IMR-90 (cell line): Measurements from ENCODE around the gene TMPRSS12. TPM values are rescaled to one million over a fixed set of nuclear protein-coding genes. Genes with fewer than 3 reads are reported as not detected.
A peak's percentile ranks its signal among the peaks of the same experiment; 100 is the strongest.

Experiments used
- ATAC-seq: fragments of 200-7000 bp; cut with Tn5 transposase; 2 replicates; pipeline ENCODE4 v1.9.1; 2020; ENCODE audit warnings: low read depth, mild to moderate bottlenecking, moderate library complexity
- BruUV-seq: library from RNA; stranded (reverse); fragments of 400-500 nt; replicated peaks from 2 replicates; lab custom pipeline; 2021; lab: Mats Ljungman, UMichigan
- CTCF ChIA-PET: fragments of 300-600 bp; formaldehyde crosslinking; extraction: SDS; loops from one replicate; lab custom pipeline; 2021; ENCODE audit warnings: antibody characterized with exemption; lab: Yijun Ruan, JAX
- POLR2A ChIA-PET: fragments of 300-600 bp; sonication (Branson Sonifier 250); formaldehyde crosslinking; loops from one replicate; lab custom pipeline; 2022; ENCODE audit warnings: antibody characterized with exemption; ENCODE audit not compliant: unreplicated experiment; lab: Charles Lee
- DNase-seq: peaks from one replicate; pipeline ENCODE4 v3.0.0; 2013
- H2AFZ ChIP-seq: replicated peaks from 2 replicates; pipeline ENCODE3; 2013; ENCODE audit warnings: low read length, mild to moderate bottlenecking; ENCODE audit not compliant: poor library complexity
- H2AK5ac ChIP-seq: 2 replicates; pipeline ENCODE4 v1.6.1; 2013; ENCODE audit warnings: low read depth, low read length, inconsistent platforms
- H2AK9ac ChIP-seq: replicated peaks from 2 replicates; pipeline ENCODE3; 2013; ENCODE audit warnings: mild to moderate bottlenecking, low read depth, low read length, moderate library complexity; ENCODE audit not compliant: poor library complexity
- H2BK120ac ChIP-seq: 2 replicates; pipeline ENCODE4 v1.6.1; 2013; ENCODE audit warnings: low read depth, low read length, inconsistent platforms
- H2BK15ac ChIP-seq: 3 replicates; pipeline ENCODE4 v1.6.1; 2013; ENCODE audit warnings: low read depth, low read length, inconsistent platforms
- H2BK20ac ChIP-seq: 2 replicates; pipeline ENCODE4 v1.6.1; 2013; ENCODE audit warnings: low read depth, mild to moderate bottlenecking, inconsistent platforms, low read length, moderate library complexity
- H2BK5ac ChIP-seq: 2 replicates; pipeline ENCODE4 v1.6.1; 2013; ENCODE audit warnings: mild to moderate bottlenecking, low read depth, low read length, inconsistent platforms; ENCODE audit not compliant: poor library complexity, severe bottlenecking
- H3K14ac ChIP-seq: replicated peaks from 2 replicates; pipeline ENCODE4 v1.6.1; 2013; ENCODE audit warnings: low read depth, low read length, inconsistent platforms
- H3K18ac ChIP-seq: 2 replicates; pipeline ENCODE4 v1.6.1; 2013; ENCODE audit warnings: low read depth, low read length, control low read depth
- H3K23ac ChIP-seq: 2 replicates; pipeline ENCODE4 v1.6.1; 2013; ENCODE audit warnings: low read depth, low read length, inconsistent platforms
- H3K27ac ChIP-seq: 2 replicates; pipeline ENCODE4 v1.5.1; 2013; ENCODE audit warnings: mild to moderate bottlenecking, control low read depth, low read length; ENCODE audit not compliant: insufficient read depth
- H3K27me3 ChIP-seq: 2 replicates; pipeline ENCODE4 v1.6.1; 2013; ENCODE audit warnings: low read length; ENCODE audit not compliant: control insufficient read depth, insufficient read depth
- H3K36me3 ChIP-seq: 2 replicates; pipeline ENCODE4 v1.6.1; 2013; ENCODE audit warnings: low read length, mixed read lengths; ENCODE audit not compliant: control insufficient read depth, insufficient read depth
- H3K4ac ChIP-seq: 2 replicates; pipeline ENCODE4 v1.6.1; 2013; ENCODE audit warnings: low read depth, low read length, inconsistent platforms
- H3K4me1 ChIP-seq: 2 replicates; pipeline ENCODE4 v1.6.1; 2013; ENCODE audit warnings: low read length, mixed read lengths; ENCODE audit not compliant: control insufficient read depth, insufficient read depth
- H3K4me2 ChIP-seq: 2 replicates; pipeline ENCODE4 v1.6.1; 2013; ENCODE audit warnings: low read depth, mild to moderate bottlenecking, control low read depth, low read length, moderate library complexity
- H3K4me3 ChIP-seq: 2 replicates; pipeline ENCODE4 v1.5.1; 2013; ENCODE audit warnings: low read depth, mild to moderate bottlenecking, control low read depth, low read length, moderate library complexity; ENCODE audit not compliant: insufficient read depth
- H3K56ac ChIP-seq: 2 replicates; pipeline ENCODE4 v1.6.1; 2013; ENCODE audit warnings: low read length, inconsistent platforms; ENCODE audit not compliant: insufficient read depth; ENCODE audit errors: extremely low read depth
- H3K79me1 ChIP-seq, 2 experiments: 2 replicates each; pipeline ENCODE4 v1.6.1; 2013; ENCODE audit warnings: low read length in 2 of 2, inconsistent platforms in 1 of 2, low read depth in 1 of 2
- H3K9ac ChIP-seq: 2 replicates; pipeline ENCODE4 v1.6.1; 2013; ENCODE audit warnings: low read depth, low read length, control low read depth
- H3K9me1 ChIP-seq: 2 replicates; pipeline ENCODE4 v1.6.1; 2013; ENCODE audit warnings: low read length, inconsistent platforms; ENCODE audit not compliant: insufficient read depth
- H3K9me3 ChIP-seq: 2 replicates; pipeline ENCODE4 v1.6.1; 2013; ENCODE audit warnings: low read length; ENCODE audit not compliant: control insufficient read depth, insufficient read depth
- H4K20me1 ChIP-seq: 2 replicates; pipeline ENCODE4 v1.6.1; 2013; ENCODE audit warnings: low read length, inconsistent platforms; ENCODE audit not compliant: insufficient read depth
- H4K5ac ChIP-seq: 2 replicates; pipeline ENCODE4 v1.6.1; 2013; ENCODE audit warnings: mild to moderate bottlenecking, low read depth, low read length, control low read depth
- H4K8ac ChIP-seq, 2 experiments: 2 replicates each; pipeline ENCODE4 v1.6.1; 2013; ENCODE audit warnings: low read depth in 2 of 2, low read length in 2 of 2, control low read depth in 1 of 2, inconsistent platforms in 1 of 2
- H4K91ac ChIP-seq: 2 replicates; pipeline ENCODE4 v1.6.1; 2013; ENCODE audit warnings: low read depth, low read length, inconsistent platforms; ENCODE audit not compliant: insufficient read depth
- BHLHE40 ChIP-seq: fragments of 150-350 bp; IDR thresholded peaks from 2 replicates; pipeline ENCODE4 v1.6.1; 2016; ENCODE audit warnings: mild to moderate bottlenecking, low read depth, low read length
- CEBPB ChIP-seq: IDR thresholded peaks from 2 replicates; pipeline ENCODE4 v1.6.1; 2012; ENCODE audit warnings: low read depth, low read length, improper control_type of control experiment
- CHD1 ChIP-seq: IDR thresholded peaks from 2 replicates; pipeline ENCODE4 v1.6.1; 2012; ENCODE audit warnings: low read depth, low read length, improper control_type of control experiment
- CTCF ChIP-seq: conservative IDR thresholded peaks from 2 replicates; pipeline ENCODE4 v1.5.1; 2012; ENCODE audit warnings: mild to moderate bottlenecking, low read depth, low read length, improper control_type of control experiment
- FOS ChIP-seq: fragments of 150-350 bp; IDR thresholded peaks from 2 replicates; pipeline ENCODE4 v1.6.1; 2016; ENCODE audit warnings: low read depth, low read length
- MAFK ChIP-seq: IDR thresholded peaks from 2 replicates; pipeline ENCODE4 v1.6.1; 2012; ENCODE audit warnings: low read depth, low read length, improper control_type of control experiment
- MAZ ChIP-seq: IDR thresholded peaks from 2 replicates; pipeline ENCODE4 v1.6.1; 2012; ENCODE audit warnings: low read depth, mild to moderate bottlenecking, low read length, improper control_type of control experiment, moderate library complexity, borderline replicate concordance
- MXI1 ChIP-seq: IDR thresholded peaks from 2 replicates; pipeline ENCODE4 v1.6.1; 2012; ENCODE audit warnings: low read depth, mild to moderate bottlenecking, low read length, moderate library complexity, borderline replicate concordance
- NFE2L2 ChIP-seq: fragments of 150-350 bp; IDR thresholded peaks from 2 replicates; pipeline ENCODE4 v1.6.1; 2016; ENCODE audit warnings: low read depth, mild to moderate bottlenecking, low read length
- POLR2A ChIP-seq: IDR thresholded peaks from 2 replicates; pipeline ENCODE4 v1.6.1; 2012; ENCODE audit warnings: mild to moderate bottlenecking, low read depth, low read length
- RAD21 ChIP-seq: IDR thresholded peaks from 2 replicates; pipeline ENCODE4 v1.6.1; 2012; ENCODE audit warnings: low read length, improper control_type of control experiment
- RCOR1 ChIP-seq: IDR thresholded peaks from 2 replicates; pipeline ENCODE4 v1.6.1; 2012; ENCODE audit warnings: mild to moderate bottlenecking, low read length, improper control_type of control experiment; ENCODE audit not compliant: insufficient replicate concordance
- RFX5 ChIP-seq: IDR thresholded peaks from 2 replicates; pipeline ENCODE4 v1.8.0; 2012; ENCODE audit warnings: low read depth, mild to moderate bottlenecking, low read length, moderate library complexity
- SMC3 ChIP-seq: fragments of 150-350 bp; IDR thresholded peaks from 2 replicates; pipeline ENCODE4 v1.6.1; 2016; ENCODE audit warnings: low read depth, mild to moderate bottlenecking, antibody characterized with exemption, low read length, moderate library complexity
- USF2 ChIP-seq: fragments of 150-350 bp; IDR thresholded peaks from 2 replicates; pipeline ENCODE4 v1.6.1; 2017; ENCODE audit warnings: mild to moderate bottlenecking, antibody characterized with exemption, low read length, low read depth
- WGBS, 2 experiments: methylation state at CpG; one replicate each; pipeline versions ENCODE4 v1.1.5 to v1.1.7; 2013; ENCODE audit warnings: missing lambda C conversion rate in 2 of 2; ENCODE audit not compliant: insufficient read length in 1 of 2; ENCODE audit errors: extremely low coverage in 2 of 2; 5-methylcytosine and 5-hydroxymethylcytosine counted together
- dilution Hi-C: fragments of 300-500 bp; cut with HindIII; formaldehyde crosslinking; loops from one replicate; pipeline ENCODE4 v1.14.3; 2018; ENCODE audit warnings: low sequenced_read_pairs; ENCODE audit not compliant: unreplicated experiment
- in situ Hi-C: fragments of 300-500 bp; cut with MboI; formaldehyde crosslinking; loops from 3 replicates; pipeline ENCODE4 v1.14.3; 2019; ENCODE audit warnings: low sequenced_read_pairs, inconsistent platforms, mixed read lengths
- intact Hi-C: fragments of 100-400 bp; cut with micrococcal nuclease; formaldehyde crosslinking; loops from 2 replicates; pipeline ENCODE4 v1.10.0; 2022
- polyA plus RNA-seq, 3 experiments: library from polyadenylated mRNA; depleted of rRNA; stranded (reverse); fragments of >200 nt; gene quantifications; 2 replicates each; pipeline ENCODE4 v1.2.3, GENCODE V29; 2012; ENCODE audit warnings: low replicate concordance in 1 of 3
- total RNA-seq: library from RNA; depleted of rRNA; stranded (reverse); fragments of >200 nt; gene quantifications from 2 replicates; pipeline ENCODE4 v1.2.3, GENCODE V29; 2012
- TF ChIP-seq, protein P1 (sequence below): fragments of 150-350 bp; IDR thresholded peaks from 2 replicates; pipeline ENCODE4 v1.6.1; 2016; ENCODE audit warnings: low read depth, mild to moderate bottlenecking, low read length, moderate library complexity, borderline replicate concordance

Gene TMPRSS12
- total and polyA plus RNA-seq, 2 of the 4 experiments (the other 2 are of a cell fraction), result not detected

DNA sequence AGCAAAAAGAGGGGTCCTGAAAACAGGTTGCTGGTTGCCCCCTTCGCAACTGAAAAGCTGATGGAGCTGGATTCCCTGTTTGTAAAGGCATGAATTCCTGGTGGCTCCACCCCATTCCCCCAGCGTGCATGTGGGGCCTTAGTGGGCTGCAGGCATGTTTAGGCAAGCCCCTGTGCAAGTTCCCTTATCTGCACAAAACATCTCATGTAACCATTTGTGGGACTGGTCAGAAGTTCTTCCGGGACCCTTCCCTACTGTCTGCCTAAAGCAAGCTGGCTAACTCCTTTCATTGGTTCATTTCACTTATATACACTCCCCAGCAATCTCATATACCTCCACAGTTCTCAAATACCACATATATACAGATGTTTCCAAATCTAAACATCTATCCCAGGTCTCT lies 85.7 kb downstream of the TMPRSS12 start:
- CTCF ChIA-PET, result no interaction called here
- no peaks in the 10 kb centered on the region for H3K36me3 ChIP-seq
- 0 out of 3 replicates have a peak overlapping the region, but pooled peaks have one; percentile 6 for H2BK15ac ChIP-seq
- 0 out of 4 replicates have a peak, but pooled peaks cover 0 to 5% of the 10 kb centered on the region in 2 experiments for H3K79me1 ChIP-seq
- peak overlapping the region; percentile 57; a peak in 3 of 4 replicates for H4K8ac ChIP-seq
- peaks cover 12% of the 10 kb centered on the region for H3K4me1 ChIP-seq
- POLR2A ChIA-PET, result no interaction called here
- no peaks in the 10 kb centered on the region for H3K27me3 ChIP-seq
- H2AK9ac ChIP-seq, result no peak overlapping the region
- peak overlapping the region; percentile 61 for H4K91ac ChIP-seq
- H3K14ac ChIP-seq, result peak overlapping the region; percentile 48; the same call in 1 of the 2 replicates
- H3K23ac ChIP-seq, result no peak overlapping the region
- H2AK5ac ChIP-seq, result peak overlapping the region; percentile 40; the same call in 1 of the 2 replicates
- ATAC-seq (no peak), DNase-seq (no peak)
- H3K9me3 ChIP-seq, result no peaks in the 10 kb centered on the region
- H2BK20ac ChIP-seq, result peak overlapping the region; percentile 66; the same call in 1 of the 2 replicates
- peak overlapping the region; percentile 68 for H2BK120ac ChIP-seq
- no CpG with 5 or more reads among the region's 3 CpGs for WGBS, 2 experiments
- no peak overlapping the region for H2BK5ac ChIP-seq
- dilution Hi-C loops, result no loop called here
- peak overlapping the region; percentile 53 for H2AFZ ChIP-seq
- H3K4me3 ChIP-seq, result no peak overlapping the region
- H4K20me1 ChIP-seq, result no peaks in the 10 kb centered on the region
- no peak overlapping the region; the same call in 1 of the 2 replicates for H3K4me2 ChIP-seq
- intact Hi-C loops, result no loop called here
- H3K27ac ChIP-seq, result no peak overlapping the region
- TF ChIP-seq FOS (no peak), RFX5 (no peak), CHD1 (no peak), MXI1 (no peak), NFE2L2 (no peak), POLR2A (no peak), SMC3 (no peak), CTCF (no peak), MAZ (no peak), BHLHE40 (no peak), MAFK (no peak), USF2 (no peak), RCOR1 (no peak), RAD21 (no peak), CEBPB (no peak)
- TF ChIP-seq, protein P1, sequence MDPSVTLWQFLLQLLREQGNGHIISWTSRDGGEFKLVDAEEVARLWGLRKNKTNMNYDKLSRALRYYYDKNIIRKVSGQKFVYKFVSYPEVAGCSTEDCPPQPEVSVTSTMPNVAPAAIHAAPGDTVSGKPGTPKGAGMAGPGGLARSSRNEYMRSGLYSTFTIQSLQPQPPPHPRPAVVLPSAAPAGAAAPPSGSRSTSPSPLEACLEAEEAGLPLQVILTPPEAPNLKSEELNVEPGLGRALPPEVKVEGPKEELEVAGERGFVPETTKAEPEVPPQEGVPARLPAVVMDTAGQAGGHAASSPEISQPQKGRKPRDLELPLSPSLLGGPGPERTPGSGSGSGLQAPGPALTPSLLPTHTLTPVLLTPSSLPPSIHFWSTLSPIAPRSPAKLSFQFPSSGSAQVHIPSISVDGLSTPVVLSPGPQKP, result no peak
- no peak overlapping the region for H3K9ac ChIP-seq
- in situ Hi-C loops, result no loop called here
- H3K9me1 ChIP-seq, result 0 out of 2 replicates have a peak, but pooled peaks cover 4% of the 10 kb centered on the region
- peak overlapping the region; percentile 46; the same call in 1 of the 2 replicates for H3K18ac ChIP-seq
- peak overlapping the region; percentile 82; the same call in 1 of the 2 replicates for H4K5ac ChIP-seq
- no peak overlapping the region for H3K56ac ChIP-seq
- peak overlapping the region; percentile 53 for H3K4ac ChIP-seq
- no TSS peak for BruUV-seq
